GM13976 (cell line): Measurements from ENCODE around the gene ZFAND5.

Experiments used
- DNase-seq: peaks from one replicate; pipeline ENCODE4 v3.0.0; 2012; ENCODE audit warnings: low spot score
- in situ Hi-C: fragments of 300-500 bp; cut with MboI; formaldehyde crosslinking; loops from one replicate; pipeline ENCODE4 v1.12.0; 2022; ENCODE audit warnings: low sequenced_read_pairs, mixed read lengths, inconsistent platforms; ENCODE audit not compliant: unreplicated experiment
- TF ChIP-seq, protein P1 (sequence below): IDR thresholded peaks from 2 replicates; pipeline ENCODE4 v1.5.1; 2012; ENCODE audit warnings: borderline replicate concordance, mild to moderate bottlenecking; ENCODE audit not compliant: insufficient read depth; ENCODE audit errors: extremely low read depth, missing control alignments, control extremely low read depth

ZFAND5 gene

DNA sequence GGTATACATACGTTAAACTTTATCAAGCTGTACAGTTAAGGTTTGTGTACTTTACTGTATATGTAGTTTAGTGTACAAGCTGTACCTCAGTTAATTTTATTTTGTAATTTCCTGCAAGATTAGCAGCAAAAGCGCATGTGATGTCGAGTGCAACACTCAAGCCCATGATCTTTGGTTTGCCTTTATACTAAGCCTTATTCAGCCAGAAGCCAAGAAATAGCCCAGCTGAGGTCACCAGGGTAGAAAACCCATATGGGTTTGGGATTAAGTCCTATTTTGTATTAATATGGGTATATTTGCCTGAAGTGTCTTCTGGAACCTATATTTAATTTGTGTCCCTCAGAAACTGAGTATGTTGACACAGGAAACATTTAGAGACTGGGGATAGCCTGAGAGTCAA lies 59.3 kb downstream of the ZFAND5 start:
- no peak for DNase-seq
- TF ChIP-seq, protein P1, sequence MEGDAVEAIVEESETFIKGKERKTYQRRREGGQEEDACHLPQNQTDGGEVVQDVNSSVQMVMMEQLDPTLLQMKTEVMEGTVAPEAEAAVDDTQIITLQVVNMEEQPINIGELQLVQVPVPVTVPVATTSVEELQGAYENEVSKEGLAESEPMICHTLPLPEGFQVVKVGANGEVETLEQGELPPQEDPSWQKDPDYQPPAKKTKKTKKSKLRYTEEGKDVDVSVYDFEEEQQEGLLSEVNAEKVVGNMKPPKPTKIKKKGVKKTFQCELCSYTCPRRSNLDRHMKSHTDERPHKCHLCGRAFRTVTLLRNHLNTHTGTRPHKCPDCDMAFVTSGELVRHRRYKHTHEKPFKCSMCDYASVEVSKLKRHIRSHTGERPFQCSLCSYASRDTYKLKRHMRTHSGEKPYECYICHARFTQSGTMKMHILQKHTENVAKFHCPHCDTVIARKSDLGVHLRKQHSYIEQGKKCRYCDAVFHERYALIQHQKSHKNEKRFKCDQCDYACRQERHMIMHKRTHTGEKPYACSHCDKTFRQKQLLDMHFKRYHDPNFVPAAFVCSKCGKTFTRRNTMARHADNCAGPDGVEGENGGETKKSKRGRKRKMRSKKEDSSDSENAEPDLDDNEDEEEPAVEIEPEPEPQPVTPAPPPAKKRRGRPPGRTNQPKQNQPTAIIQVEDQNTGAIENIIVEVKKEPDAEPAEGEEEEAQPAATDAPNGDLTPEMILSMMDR, result no peak
- in situ Hi-C loops, result no loop called here

DNA sequence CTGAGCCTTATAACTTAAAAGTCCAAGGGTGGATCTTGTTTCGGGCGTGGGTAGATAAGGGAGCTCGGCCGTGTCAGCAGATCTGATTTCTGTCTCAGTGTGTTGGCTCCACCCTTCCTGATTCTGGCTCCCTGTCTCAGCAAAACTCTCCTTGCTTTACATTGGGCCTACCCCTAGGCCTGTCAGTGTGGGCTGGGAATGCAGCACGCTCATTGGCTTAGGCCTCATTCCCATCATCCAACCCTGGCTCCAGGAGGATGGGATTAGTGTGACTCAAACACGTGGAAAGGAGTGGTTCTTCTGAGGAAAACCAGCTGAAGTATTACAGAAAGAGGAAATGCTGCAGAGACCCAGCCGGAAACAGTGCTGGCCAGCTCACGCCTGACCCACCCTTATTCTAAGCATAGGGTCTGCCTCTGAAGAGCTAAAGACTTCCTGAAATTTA lies 59.9 kb downstream of the ZFAND5 start:
- TF ChIP-seq, protein P1, result no peak
- DNase-seq, result no peak
- in situ Hi-C loops, result no loop called here

DNA sequence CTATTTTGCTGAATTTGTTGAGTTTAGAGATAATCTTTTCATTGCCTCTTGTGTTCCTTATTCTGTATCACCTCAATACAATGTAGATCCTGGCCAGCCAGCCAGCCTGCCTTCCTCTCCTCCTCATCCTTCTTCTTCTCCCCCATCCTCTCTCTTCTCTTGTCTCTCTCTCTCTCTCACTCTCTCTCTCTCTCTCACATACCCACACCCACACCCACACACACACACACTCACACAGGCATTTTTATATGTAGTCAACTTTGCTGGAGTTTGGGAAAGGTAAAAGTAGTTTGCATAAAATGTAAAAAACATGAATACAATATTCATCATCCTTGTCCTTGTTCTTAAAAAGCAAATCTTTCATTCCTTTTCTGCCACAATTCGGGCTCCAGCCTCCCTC lies 60.5 kb downstream of the ZFAND5 start:
- TF ChIP-seq, protein P1, result no peak
- in situ Hi-C loops, result no loop called here

More for the DNA sequence above, 60.5 kb downstream of the ZFAND5 start:
- no peak for DNase-seq
